T47D (cell line): ENCODE measurements around the gene MZF1.

Experiments
- DNase-seq, 2 experiments: peaks; one replicate each; pipeline versions ENCODE4 v3.0.0 to v3.0.0-alpha.2; 2011 to 2012; ENCODE audit warnings: low read depth in 1 of 2, low spot score in 1 of 2
- JUND ChIP-seq: IDR thresholded peaks from 2 replicates; pipeline ENCODE4 v1.6.1; 2012; ENCODE audit warnings: low read depth
- in situ Hi-C: cut with HindIII; loops from 2 replicates; pipeline ENCODE4 v1.10.0; 2016; ENCODE audit warnings: low sequenced_read_pairs, low pct_unique_long_range_greater_than_20kb

MZF1 gene

DNA sequence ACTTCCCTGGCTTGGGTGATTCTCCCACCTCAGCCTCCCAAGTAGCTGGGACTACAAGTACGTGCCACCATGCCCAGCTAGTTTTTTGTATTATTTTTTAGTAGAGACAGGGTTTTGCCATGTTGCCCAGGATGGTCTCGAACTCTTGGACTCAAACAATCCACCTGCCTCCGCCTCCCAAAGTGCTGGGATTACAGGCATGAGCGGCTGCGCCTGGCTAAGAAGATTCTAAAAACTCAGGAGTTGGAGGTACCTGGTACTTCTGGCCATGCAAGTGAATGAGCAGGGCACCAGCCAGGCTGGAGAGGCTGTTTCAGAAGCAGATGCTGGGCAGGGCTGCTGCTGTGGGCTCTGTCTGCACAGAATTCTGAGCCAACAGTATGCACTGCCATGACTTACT is 6.1 kb downstream of the MZF1 start:
- DNase-seq, result no peak

DNA sequence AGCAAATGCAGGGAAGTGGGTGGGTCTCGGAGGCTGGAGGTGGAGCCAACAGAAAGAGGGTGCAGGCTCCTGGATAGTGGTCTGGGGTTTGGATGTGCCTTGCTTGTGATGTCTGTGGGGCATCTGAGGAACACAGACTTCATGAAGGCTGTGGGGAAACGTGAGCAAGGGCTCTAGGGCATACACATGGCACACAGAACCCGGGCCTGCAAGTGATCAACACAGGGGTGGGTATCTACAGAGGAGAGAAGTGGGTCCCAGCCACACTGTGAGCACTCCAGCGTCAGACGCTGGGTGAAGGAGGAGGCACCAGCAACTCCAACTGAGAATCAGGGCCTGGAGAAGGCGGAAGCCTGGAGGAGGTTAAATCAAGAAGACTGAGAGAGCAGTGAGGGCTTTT is 9.3 kb downstream of the MZF1 start:
- no peak for DNase-seq
- TF ChIP-seq JUND, result no peak
- in situ Hi-C loops, result no loop called here

More for the DNA sequence above, 6.1 kb downstream of the MZF1 start:
- no peak for TF ChIP-seq JUND
- in situ Hi-C loops, result no loop called here

DNA sequence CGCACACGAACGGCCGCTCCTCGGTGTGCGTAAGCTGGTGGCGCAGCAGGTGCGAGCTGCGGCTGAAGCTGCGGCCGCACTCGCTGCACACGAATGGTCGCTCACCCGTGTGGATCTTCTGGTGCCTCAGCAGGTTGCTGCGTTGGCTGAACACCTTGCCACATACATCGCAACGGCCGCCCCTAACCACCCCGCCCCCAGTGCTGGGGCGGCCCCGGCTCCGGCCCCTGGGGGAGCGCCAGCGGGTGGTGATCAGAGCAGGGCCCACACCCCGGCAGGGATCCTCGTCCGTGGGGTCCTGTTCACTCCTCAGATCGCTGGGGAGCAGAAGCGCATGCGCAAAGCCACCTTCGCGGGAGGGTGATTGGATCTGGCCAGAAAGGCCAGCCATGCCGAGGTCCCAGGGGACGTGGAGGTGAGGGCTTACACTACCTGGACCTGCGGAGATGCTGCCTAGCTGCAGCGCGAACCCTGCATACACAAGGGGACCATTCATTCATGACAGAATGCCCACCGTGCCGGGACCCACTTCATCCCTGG is 10.0 kb downstream of the MZF1 start:
- TF ChIP-seq JUND, result no peak
- in situ Hi-C loops, result no loop called here
- DNase-seq, result peak in 1 of 2 experiments; percentile 36

DNA sequence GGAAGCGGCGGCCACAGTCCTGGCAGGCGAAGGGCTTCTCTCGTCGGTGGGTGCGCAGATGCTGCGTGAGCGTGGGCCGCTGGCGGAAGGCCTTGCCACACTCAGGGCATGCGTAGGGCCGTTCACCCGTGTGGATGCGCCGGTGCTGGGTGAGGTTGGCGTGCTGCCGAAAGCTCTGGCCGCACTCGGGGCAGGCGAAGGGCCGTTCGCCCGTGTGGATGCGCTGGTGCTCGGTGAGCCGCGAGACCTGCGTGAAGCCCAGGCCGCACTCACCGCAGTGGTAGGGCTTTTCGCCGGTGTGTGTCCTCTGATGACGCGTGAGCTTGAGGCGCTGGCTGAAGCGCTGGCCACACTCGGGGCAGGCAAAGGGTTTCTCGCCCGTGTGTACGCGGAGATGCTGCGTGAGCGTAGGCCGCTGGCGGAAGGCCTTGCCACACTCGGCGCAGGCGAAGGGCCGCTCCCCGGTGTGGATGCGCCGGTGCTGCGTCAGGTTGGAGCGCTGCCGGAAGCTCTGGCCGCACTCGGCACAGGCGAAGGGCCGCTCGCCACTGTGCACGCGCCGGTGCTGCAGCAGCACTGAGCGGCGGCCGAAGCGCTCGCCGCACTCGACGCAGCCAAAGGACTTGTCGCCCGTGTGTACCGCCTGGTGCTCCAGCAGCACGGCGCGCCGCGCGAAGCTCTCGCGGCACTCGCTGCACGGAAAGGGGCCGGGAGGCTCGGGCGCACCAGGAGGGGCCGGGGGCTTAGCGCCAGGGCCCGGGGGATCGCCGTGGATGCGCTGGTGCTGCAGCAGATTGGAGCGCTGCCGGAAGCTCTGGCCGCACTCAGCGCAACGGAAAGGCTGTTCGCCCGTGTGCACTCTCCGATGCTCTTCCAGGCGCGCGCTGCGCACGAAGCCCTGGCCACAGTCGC is 10.8 kb downstream of the MZF1 start:
- peak in 1 of 2 experiments; percentile 24 for DNase-seq
- TF ChIP-seq JUND, result no peak
- in situ Hi-C loops, result no loop called here

DNA sequence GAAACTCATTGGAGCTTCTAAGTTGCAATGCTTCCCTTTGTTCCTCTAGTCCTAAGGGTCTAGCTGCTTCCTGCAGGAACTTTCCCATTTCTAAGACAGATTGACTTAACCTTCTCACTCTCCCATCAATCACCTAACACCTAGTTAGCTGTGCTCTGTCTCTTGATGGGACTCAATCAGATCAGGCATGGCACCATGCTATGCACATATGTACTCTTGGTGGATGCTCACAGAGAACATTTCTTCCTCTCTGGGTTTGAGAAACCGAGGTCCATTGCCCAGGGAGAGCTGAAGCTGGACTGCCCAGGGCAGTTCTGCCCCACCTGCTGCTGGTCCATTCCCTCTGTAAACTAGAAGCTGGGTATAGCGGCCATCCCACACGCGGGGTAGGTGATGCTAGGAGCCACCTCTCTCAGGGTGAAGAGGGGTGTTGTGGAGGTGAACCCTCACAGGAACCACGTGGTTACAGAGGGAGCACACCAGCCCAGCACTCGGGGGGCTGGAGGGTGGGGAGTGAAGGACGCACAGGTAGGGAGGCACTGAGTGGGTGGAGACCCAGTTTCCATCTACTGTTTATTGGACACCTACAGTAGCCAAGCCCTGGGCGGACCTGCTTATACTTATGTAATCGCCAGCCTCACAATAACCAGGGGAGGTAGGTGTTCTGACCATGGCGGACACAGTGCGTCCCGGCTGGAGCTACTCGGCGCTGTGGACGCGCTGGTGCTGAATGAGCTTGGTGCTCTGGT is 11.6 kb downstream of the MZF1 start:
- TF ChIP-seq JUND, result no peak
- DNase-seq, result no peak
- in situ Hi-C loops, result no loop called here

DNA sequence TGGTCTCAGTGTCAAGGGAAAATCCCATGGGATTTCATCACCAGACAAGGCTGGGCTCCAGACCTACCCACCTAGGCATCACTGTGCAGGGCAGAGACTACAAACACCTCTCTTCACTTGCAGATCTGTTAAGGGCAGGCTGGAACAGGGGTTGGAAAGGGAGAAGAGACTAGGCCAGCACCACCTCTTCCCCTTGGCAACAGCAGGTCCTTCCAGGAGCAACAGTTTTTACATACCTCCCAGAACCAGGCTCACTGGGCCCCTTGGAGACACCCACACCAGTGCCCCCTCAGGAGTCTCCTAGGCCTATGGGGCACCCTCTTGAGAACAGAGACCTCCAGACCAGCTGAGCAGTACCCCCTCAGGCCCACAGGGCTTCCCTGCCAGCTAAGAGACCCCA is 12.2 kb downstream of the MZF1 start:
- TF ChIP-seq JUND, result no peak
- in situ Hi-C loops, result no loop called here
- DNase-seq, result no peak

DNA sequence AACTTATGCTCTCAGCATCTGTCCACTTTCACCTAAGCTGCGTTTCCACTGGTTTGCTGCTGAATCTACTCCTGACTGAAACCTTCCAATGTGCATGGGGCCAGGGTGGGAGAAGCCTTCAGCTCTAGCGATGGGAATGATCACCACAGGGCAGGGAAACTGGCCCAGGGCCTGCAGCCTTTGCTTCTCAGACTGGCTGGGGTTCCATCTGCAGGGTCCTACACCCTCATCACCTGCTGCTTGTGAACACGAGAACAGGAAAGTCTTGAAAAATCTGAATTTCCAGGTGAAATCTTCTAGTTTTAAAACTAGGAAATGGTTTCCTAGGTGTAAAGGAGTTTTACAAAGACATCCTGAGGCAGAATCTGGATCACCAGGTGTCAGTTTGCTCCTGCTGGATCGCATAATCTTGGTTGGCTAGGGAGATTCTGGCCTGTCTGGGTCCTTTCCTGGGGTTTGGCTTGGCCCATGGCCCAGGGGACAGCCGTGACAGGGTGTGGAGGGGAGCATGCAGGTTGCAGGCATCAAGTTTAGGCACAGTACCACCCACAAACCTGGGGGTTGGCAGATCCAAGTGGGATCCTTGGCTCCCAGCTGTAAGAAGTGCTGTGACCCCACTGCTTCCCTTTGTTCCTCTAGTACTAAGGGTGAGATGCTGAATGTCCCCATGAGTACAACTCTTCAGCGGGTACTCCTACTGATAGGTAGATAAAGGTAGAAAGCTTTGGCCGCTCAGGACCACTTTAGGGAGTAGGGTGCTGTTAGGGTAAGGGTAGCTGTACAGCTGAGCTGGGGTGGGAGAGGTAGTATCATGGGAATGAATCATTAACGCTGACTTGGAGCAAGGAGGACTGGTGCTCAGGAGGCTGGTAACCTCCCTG is 12.9 kb downstream of the MZF1 start:
- DNase-seq, result no peak
- no peak for TF ChIP-seq JUND
- in situ Hi-C loops, result no loop called here

DNA sequence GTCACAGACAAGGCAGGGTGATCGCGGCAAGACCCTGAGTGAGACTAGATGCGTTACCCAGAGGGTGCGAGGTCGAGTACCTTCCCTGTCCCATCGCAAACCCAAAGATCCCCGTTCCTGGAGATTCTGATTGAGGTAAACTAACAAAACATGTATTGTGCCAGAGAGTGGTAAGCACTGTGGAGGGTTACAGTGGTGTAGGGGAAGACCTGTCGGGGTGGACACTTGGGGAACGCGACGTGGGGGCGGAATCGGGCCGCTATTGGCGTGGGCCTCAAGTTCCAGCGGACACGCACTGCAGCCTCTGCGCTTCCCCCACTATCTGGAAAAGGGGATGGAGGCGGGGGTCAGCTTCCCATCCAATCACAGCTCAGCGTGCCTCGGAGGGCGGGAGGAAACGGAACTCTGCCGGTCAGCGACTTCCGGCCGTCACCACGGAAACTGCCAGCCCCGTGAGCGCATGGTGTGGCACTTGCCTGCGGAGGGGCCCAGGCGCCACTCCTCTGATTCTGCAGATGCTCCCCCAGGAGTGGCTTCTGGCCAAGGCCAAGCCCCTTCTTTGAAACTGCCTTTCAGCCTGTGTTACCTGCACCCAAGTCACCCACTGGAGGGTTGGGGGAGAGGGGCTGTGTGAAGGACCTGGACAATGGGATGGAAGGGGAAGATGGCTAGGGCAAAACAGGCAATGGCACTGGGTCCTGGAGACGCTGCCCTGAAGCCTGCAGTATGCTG is 13.7 kb downstream of the MZF1 start:
- TF ChIP-seq JUND, result no peak
- DNase-seq, result peak; percentile 92 to 96
- in situ Hi-C loops, result no loop called here

DNA sequence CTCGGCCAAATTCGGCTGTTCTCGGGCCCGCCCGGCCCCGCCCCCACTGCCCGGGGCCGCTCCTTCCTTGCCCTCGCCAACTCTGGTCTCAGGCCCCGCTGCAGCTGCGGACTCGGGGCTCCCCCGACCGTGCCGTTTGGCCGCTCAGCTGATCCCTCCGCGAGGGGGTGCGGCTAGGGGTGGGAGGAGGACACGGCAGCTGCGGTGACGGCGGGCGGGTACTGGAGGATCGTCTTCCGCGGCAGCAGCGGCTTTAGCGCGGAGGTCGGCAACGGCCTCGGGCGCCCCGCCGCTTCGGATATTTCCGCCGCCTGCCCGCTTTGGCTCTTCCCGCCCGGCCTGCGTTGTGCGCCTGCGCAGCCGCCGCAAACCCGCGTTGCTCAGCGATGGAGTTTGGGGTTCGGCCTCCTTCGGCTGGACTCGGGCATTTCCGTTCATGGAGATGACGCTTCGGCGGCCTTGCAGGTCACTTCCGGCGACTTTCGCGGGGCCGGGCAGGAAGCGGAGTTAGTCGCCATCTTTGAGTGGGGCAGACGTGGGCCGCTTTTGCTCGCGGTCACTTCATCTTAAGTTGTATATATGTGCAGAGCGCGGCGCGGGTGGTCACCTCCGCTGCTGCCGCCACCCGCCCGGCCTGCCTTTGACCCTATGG is 14.4 kb downstream of the MZF1 start:
- in situ Hi-C loops, result no loop called here
- DNase-seq, result peak; percentile 89 to 97
- TF ChIP-seq JUND, result no peak

DNA sequence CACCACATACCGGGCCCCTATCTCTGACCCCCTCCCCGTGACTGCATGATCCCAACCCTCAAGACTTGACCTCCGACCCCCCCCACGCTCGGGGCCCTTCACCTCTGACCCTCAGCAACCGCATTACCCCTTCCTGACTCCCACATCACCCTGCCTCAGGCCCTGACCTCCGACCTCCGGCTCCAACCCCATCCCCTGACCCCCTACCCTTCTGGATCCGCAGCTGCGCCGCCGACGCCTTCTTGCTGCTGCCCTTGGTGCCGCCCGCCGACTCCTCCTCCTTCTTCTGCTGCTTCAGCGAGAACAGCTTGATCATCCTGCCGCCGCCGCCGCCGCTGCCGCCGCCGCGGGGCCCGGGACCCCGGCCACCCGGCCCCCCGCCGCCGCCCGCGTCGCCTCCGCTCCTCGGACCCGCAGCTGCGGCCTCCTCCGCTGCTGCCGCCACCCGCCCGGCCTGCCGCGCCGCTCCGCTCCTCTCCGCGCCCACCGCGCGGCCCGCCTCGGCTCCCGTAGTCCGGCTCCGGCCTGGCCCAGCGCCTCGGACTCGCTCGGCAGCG is 15.0 kb downstream of the MZF1 start, which contains the start of gene UBE2M:
TSS of gene UBE2M (minus strand) at position 546 of the 557 bp plus-strand sequence. CDS start at position 316, 230 bp downstream.
- in situ Hi-C loops, result no loop called here
- TF ChIP-seq JUND, result no peak
- no peak for DNase-seq
